GM19324 (cell line): ENCODE measurements around the gene NME9.
"Not testable (repeated sequence)": the region's sequence is repeated elsewhere in the genome, so short reads cannot be mapped to it uniquely, and the experiment has no call there.

Experiments
- ATAC-seq: cut with Tn5 transposase; IDR thresholded peaks from one replicate; pipeline ENCODE4 v1.9.1; 2021; ENCODE audit warnings: mild to moderate bottlenecking, moderate library complexity; ENCODE audit not compliant: unreplicated experiment, low FRiP score

NME9 gene, protein sequence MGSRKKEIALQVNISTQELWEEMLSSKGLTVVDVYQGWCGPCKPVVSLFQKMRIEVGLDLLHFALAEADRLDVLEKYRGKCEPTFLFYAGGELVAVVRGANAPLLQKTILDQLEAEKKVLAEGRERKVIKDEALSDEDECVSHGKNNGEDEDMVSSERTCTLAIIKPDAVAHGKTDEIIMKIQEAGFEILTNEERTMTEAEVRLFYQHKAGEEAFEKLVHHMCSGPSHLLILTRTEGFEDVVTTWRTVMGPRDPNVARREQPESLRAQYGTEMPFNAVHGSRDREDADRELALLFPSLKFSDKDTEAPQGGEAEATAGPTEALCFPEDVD

GRCh38 chr3:138329127-138329983 lies at the start of gene NME9:
Gene NME9, minus strand, starts transcription at chr3:138329851. Its CDS starts 516 bp downstream, at chr3:138329335.
- ATAC-seq: peak; percentile 72

GRCh38 chr3:138378990-138379389 lies 49.3 kb upstream of the NME9 start:
- no peak for ATAC-seq

GRCh38 chr3:138378331-138378730 lies 48.7 kb upstream of the NME9 start:
- ATAC-seq: no peak

DNA sequence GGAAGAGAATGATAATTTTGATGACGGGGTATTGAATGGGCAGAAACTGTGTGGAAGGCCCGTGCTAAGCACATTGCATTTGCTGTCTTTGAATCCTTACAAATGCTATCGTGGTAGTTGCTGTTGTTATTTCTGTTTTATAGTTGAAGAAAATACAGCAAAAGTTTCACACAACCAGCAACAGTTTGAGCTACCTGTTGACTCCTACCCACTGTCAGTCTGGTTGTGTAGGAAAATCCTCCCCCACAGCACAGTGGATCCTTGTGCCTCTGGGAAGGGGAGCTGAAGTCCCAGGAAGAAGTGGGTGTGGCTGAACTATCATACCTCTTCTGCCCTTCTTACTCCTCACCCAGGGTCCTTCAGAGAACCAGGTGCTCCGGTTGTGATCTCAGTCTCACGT lies 48.2 kb upstream of the NME9 start:
- no peak for ATAC-seq

DNA sequence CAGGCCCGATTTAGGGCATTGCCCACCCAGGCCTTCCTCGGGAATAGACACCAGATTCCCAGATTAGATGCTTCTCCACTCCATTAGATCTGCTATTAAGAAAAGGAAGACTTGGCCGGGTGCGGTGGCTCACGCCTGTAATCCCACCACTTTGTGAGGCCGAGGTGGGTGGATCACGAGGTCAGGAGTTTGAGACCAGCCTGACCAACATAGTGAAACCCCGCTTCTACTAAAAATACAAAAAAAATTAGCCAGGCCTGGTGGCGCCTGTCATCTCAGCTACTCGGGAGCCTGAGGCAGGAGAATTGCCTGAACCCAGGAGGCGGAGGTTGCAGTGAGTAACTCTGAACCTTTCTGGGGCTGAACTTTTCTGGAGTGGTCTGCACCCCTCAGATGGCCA lies 47.6 kb upstream of the NME9 start:
- not testable (repeated sequence) for ATAC-seq

DNA sequence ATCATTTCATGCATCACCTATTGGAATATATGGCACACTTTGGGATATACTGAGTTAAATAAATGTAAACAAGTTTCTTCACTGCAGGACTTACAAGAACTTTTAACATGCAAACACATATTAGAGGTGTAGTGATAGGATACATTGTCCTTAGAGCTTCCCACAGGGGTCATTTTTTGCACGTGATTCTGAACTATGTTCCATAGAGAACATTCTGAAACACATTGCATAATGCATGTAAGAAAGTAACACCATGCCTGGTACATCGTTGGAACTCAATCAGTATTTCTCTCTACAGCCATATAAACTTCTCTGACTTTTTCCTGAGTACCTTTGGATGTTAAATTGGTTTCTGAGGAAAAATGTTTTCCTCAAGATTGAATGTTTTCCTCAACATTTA lies 47.0 kb upstream of the NME9 start:
- no peak for ATAC-seq

GRCh38 chr3:138375447-138375846 lies 45.8 kb upstream of the NME9 start:
- ATAC-seq: no peak

- ATAC-seq: no peak
These were observed 45.0 kb upstream of the NME9 start for GRCh38 chr3:138374573-138375134.

GRCh38 chr3:138373736-138374094 lies 44.1 kb upstream of the NME9 start:
- no peak for ATAC-seq

GRCh38 chr3:138373087-138373735 lies 43.6 kb upstream of the NME9 start:
- ATAC-seq: no peak

GRCh38 chr3:138371070-138371965 lies 41.7 kb upstream of the NME9 start:
- peak; percentile 99 for ATAC-seq

GRCh38 chr3:138370321-138370720 lies 40.7 kb upstream of the NME9 start:
- ATAC-seq: no peak

GRCh38 chr3:138369151-138369900 lies 39.7 kb upstream of the NME9 start:
- ATAC-seq: no peak

DNA sequence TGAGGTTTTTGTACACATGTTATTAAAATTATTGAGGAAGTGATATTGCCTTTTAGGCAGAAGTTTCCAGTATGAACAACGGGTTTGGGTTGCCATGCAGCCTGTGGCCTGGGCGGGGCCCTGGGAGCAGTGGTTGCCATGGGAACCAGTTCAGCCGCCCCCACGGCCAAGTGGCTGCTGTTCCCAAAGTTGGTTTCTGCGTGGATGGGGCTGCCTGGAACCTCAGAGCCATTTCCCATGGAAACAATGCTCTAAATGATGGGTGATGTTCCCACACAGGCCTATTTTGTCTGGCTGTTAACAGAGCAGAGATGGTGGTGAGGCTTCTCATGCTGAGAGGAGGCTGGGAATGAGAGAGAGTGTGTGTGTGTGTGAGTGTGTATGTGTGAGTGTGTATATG lies 38.3 kb upstream of the NME9 start:
- ATAC-seq: no peak

DNA sequence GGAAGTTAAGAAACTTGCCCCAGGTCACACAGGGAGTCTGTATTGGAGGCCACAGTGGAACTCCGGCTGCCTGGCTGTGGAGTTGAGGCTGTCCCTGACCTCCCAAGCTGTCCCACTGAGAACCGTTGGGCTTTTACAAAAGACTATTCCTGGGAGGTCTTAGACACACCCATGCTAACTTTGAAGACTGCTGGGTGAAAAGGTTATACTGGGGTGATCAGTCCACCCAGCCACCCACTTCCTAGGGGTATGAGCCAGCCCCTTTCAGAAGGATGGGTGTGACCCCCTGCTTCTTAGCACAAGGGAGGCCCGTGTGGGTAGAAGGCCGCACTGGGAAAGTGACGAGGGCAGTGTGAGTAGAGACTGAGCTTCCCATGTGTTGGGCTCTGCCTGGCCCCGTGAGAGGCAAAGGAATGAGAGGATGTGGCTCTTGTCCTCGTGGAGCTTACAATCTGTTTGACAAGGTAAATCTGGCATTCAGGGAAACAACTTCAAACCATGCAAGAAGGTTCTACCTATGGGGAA lies 37.7 kb upstream of the NME9 start:
- no peak for ATAC-seq

DNA sequence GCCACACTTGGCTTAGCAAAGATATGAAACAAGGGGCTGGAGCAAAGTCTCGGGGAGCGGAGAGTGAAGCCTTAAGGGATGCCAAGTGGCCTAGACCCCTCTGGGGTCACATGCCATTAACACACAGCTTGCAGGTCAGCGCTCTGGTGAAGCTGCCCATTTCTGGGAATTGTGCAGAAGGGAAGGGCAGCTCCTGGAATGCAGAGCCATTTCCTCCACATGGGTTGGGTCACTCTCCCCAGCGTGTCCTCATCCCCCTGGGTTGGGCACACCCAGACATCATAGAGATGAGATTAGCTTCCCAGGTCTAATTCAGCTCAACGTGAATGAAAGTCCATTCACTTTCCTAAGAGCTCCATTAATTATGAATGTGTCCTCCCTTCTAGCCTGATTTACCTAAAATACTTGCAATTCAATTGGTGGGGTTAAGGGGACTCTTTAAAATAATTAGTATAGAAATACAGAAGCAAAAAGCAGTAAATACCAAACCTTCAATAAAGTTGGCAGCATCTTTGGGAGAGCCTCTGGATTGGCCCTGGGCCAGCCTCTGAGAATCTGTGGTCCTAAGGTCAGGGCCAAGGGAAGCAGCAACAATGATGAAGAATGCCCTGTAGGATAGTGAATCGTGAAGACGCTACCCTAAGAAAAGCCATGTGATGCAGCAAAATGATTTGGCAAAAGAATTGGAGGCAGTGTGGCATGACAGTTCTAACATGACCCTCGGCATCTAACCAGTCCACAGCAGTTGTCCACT lies 36.5 kb upstream of the NME9 start:
- ATAC-seq: no peak

DNA sequence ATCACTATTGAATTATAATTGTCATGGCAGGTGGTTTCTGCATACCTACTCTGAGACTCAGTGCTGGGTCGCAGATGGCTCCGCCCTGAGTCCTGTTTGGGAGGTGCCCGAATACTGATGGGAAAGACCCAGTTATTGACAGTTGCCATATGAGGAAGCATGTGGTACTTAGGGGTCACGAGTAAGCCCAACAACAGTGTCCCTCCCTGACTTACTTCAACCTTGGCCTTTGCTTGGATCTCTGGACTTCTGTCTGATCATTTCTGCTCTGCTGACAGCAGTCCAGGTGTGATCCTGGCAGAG lies 35.6 kb upstream of the NME9 start:
- ATAC-seq: no peak

DNA sequence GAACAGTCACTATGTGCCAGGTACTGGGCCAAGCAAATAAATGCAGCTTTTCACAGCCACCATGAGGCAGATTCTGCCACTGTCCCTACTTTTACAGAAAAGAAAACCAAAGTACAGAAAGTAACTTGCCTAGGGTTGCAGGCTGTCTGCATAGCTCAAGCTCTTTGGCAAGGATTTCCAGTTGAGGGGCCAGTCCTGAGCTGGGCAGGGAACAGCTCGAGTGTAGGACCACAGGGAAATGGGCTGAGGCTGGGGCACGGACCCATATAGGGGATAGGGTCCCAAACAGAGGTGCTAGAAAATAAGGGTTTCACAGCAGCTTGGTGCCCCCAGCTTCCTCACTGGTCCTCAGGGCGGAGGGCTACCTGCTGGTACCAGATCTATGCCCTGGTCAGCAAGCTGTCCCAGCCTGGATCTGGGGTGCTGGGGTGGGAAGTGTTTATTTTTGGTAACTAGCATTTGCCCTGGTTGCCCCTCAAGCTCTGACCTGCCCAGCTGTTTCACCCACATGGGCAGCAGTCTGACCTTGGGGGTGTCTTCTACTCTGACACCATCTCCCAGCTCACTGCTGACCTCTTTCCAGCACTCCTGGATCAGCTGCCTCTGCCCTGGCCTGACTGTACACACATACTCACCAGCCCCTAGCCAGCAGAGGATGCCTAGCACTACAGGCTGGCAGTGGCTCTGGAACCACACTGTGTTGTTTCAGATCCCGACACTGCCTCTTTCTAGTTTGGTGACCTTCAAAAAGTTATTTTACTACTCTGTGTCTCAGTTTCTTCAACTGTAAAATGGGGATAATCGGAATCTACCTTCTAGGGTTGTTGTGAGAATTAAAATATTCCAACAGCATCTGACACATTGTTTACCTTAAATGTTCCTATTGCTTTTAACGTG lies 35.0 kb upstream of the NME9 start:
- no peak for ATAC-seq
